Right lung (tissue), 5 donors: ENCODE measurements around the gene HIVEP3. TPM values are rescaled to one million over a fixed set of nuclear protein-coding genes. Genes with fewer than 3 reads are reported as not detected.

Experiments used
- DNase-seq, 2 donors: peaks; one replicate each; pipeline ENCODE4 v3.0.0-alpha.2; 2013
- polyA plus RNA-seq, 5 donors: library from polyadenylated mRNA; unstranded; fragments of 120-200 nt; gene quantifications; one replicate each; pipeline versions ENCODE4 v1.2.1 to v1.2.3, GENCODE V29; 2013; ENCODE audit warnings: inconsistent platforms in 1 of 5, low replicate concordance in 1 of 5; ENCODE audit not compliant: insufficient read length in 5 of 5, insufficient read depth in 1 of 5

The HIVEP3 gene
- polyA plus RNA-seq, 5 donors, result 6.3 to 7.6 (median 6.7) TPM

DNA sequence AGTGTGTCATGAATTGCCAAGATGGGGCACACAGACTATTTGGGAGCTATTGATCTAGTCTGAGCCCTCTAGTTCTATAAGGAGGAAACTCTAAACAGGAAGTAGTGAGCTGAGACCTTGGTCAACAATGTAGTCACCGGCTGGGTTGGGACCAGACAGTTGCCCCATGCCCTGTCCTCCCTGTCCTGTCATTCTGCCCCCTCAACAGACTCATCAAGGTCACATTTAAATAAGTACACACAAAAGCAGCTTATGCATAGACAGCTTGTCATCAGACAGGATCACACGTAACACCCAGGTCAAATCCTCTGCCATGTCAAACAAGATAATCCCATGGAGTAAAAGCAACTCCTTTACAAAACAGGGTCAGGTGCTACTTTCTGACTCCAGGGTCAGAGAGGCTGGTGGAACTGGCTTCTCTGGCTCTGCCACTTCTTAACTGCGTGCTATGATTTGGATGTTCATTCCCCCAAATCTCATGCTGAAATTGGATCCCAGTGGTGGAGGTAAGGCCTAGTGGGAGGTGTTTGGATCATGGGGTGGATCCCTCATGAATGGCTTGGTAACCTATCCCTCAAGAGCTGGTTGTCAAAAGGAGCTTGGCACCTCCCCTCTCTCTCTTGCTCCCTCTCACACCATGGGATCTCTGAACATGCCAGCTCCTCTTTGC, 128.9 kb downstream of the HIVEP3 start:
- no peak for DNase-seq

DNA sequence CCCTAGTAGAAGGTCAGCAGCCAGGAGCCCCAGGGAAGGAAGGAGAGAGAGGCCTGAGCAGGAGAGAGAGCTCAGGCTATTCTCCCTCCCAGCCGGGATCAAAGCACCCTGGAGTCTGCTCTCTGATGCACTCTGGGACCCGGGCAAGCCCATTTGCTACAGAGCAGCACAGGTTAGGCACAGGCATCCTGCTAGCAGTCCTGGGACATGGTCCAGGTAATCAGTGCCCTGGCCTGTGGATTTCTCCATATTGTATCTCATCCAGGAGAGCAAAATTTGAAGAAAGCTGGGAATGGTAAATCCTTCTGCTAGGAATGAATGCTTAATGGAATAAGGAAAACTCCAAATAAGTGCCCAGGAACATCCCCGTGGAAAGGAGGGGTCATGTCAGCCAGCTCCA, 130.3 kb downstream of the HIVEP3 start:
- DNase-seq, result no peak

GRCh38 chr1:41784531-41785274, 134.0 kb downstream of the HIVEP3 start:
- no peak for DNase-seq

GRCh38 chr1:41783189-41783639, 135.5 kb downstream of the HIVEP3 start:
- no peak for DNase-seq

DNA sequence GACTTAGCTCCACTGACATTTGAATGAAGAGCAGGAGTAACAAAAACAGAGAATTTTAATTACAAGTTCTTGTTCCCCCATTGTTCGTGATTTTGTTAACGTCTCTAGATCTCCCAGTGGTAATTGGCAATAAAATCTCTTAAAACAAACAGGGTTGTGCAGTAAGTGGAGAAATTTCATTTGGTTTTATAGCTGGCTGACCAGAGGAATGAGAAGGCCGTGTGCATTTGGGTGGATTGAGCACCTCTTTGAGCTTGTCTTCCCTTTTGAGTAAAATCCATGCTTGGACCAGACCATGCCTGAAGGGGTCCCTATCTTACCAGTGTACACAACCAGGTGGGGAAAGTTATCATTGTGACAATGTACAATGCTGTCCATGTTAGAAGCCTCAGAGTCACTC, 137.8 kb downstream of the HIVEP3 start:
- no peak for DNase-seq

DNA sequence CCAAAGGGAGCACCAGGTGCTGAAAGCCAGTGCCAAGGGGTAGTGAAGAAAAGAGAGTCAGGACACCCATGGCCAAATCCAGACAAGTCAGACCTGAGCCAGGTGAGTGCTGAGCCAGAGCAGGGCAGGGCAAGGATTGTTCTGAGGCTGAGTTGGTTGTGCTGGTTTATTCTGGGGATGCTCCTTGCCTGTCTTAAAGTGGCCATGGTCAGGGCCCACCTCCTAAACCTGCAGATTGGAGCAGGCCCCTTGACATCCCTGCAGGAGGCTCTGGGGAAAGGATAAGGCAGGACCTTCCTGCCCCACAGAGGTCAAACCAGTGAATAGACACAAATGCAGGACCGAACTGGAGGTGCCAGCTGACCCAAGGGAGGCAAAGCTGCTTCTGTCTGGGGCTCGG, 138.4 kb downstream of the HIVEP3 start:
- DNase-seq, result no peak

DNA sequence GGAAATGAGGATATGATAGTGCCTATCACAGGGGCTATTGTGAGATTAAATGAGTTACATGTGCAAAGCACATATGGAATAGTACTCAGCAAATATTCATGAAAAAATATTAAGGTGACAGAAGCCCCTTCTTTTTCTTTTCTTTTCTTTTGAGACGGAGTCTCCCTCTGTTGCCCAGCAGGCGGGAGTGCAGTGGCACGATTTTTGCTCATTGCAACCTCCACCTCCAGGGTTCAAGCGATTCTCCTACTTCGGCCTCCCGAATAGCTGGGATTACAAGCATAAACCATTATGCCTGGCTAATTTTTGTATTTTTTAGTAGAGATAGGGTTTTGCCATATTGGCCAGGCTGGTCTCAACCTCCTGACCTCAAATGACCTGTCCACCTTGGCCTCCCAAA, 139.4 kb downstream of the HIVEP3 start:
- no peak for DNase-seq

- no peak for DNase-seq
These were observed 141.0 kb downstream of the HIVEP3 start for GRCh38 chr1:41777695-41778094.

GRCh38 chr1:41776891-41777441, 141.8 kb downstream of the HIVEP3 start:
- no peak for DNase-seq

- no peak for DNase-seq
These were observed 142.7 kb downstream of the HIVEP3 start for GRCh38 chr1:41775956-41776585.

DNA sequence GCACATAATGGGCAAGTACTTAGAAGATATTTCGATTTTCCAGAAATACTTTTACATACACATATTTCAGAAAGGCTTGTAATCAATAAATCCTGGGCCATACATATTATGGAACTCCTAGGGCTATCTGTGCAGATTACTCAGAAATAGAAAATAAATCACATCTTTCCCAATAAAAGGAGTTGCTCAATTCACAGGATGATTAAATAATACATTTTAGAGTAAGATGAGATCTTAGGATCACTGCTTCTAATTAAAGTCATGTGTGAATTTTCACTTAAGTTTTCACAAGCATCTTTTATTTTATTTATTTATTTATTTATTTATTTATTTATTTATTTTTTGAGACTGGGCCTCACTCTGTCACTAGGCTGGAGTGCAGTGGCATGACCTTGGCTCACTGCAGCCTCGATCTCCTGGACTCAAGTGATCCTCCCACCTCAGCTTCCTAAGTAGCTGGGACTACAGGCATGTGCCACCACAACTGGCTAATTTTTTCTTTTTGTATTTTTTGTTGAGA, 144.2 kb downstream of the HIVEP3 start:
- no peak for DNase-seq

GRCh38 chr1:41773842-41774241, 144.9 kb downstream of the HIVEP3 start:
- no peak for DNase-seq

GRCh38 chr1:41773144-41773591, 145.6 kb downstream of the HIVEP3 start:
- DNase-seq, result no peak

- DNase-seq, result no peak
These were observed 149.7 kb downstream of the HIVEP3 start for GRCh38 chr1:41769068-41769467.

- DNase-seq, result no peak
These were observed 150.1 kb downstream of the HIVEP3 start for GRCh38 chr1:41768583-41768982.

- peak in 1 of 2 donors; percentile 39 for DNase-seq
These were observed 150.9 kb downstream of the HIVEP3 start for GRCh38 chr1:41767534-41768525.

GRCh38 chr1:41766546-41766945, 152.2 kb downstream of the HIVEP3 start:
- DNase-seq, result no peak

GRCh38 chr1:41766041-41766440, 152.7 kb downstream of the HIVEP3 start:
- DNase-seq, result no peak

- no peak for DNase-seq
These were observed 153.6 kb downstream of the HIVEP3 start for GRCh38 chr1:41765152-41765551.

DNA sequence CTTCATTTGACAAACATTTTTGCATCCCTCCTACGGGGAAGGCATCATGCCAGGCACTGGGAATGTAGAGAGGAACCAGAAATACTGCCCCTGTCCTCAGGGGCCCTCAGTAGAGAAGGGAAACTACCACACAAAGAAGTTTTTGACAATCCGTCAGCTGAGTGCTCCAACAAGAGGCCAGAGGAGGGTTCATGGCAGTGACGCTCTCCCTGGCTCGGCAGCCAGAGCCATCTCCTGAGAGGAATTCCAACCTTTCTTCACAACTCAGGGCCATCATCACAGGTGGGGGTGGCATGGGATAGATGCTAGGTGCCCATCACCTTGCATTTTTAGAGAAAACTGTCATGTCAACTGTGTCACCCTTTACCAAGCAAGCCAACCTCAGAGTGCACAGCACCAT, 154.1 kb downstream of the HIVEP3 start:
- no peak for DNase-seq

DNA sequence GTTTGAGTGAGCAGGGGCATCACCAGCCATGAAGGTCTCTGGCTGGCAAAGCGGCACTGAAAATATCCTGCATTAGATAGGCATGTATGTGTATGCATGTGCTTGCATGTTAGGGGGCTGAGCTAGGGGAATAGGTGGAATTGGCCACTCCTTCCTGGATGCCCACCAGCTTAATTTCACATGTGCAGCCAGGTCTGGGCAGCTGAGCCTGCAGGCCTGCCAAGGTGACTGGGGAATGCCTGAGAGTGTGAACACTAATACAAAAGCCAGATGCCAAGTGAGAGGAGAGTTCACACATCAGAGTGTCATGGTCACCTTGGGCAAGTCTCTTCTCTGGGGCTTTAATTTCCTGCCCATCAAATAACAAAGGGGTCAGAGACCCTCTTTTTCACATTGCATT, 155.9 kb downstream of the HIVEP3 start:
- no peak for DNase-seq
